Lower leg skin (tissue), 3 donors: ENCODE data around the gene MYO3A.

Source experiments
- POLR2A ChIP-seq, 2 donors: fragments of 450-650 bp; IDR thresholded peaks; one replicate each; pipeline ENCODE4 v1.6.1; 2016 to 2017; ENCODE audit warnings: antibody characterized with exemption in 2 of 2, mild to moderate bottlenecking in 1 of 2, moderate library complexity in 1 of 2
- TF ChIP-seq, protein P1 (sequence below), 3 donors: fragments of 450-650 bp; IDR thresholded peaks; one replicate each; pipeline ENCODE4 v1.5.1; 2016; ENCODE audit warnings: antibody characterized with exemption in 3 of 3, mild to moderate bottlenecking in 3 of 3, moderate library complexity in 2 of 3

DNA sequence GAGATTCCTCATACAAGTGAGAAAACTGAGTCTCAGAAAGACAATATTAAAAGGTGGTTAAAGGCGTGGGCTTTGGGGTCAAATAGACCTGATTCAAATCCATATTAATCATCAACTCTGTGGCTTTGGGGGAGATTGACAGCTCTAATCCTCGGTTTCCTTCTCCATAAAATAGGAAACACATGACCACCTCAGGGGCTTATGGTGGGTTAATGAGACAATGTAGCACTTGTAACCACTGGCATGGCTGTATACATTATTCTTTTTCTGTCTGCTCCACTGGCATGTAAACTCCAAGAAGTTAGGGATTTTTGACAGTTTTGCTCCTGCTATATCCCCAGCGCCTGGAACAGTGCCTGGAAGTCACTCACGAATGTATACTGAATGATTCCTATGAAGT, 161.8 kb downstream of the MYO3A start:
- TF ChIP-seq, protein P1, sequence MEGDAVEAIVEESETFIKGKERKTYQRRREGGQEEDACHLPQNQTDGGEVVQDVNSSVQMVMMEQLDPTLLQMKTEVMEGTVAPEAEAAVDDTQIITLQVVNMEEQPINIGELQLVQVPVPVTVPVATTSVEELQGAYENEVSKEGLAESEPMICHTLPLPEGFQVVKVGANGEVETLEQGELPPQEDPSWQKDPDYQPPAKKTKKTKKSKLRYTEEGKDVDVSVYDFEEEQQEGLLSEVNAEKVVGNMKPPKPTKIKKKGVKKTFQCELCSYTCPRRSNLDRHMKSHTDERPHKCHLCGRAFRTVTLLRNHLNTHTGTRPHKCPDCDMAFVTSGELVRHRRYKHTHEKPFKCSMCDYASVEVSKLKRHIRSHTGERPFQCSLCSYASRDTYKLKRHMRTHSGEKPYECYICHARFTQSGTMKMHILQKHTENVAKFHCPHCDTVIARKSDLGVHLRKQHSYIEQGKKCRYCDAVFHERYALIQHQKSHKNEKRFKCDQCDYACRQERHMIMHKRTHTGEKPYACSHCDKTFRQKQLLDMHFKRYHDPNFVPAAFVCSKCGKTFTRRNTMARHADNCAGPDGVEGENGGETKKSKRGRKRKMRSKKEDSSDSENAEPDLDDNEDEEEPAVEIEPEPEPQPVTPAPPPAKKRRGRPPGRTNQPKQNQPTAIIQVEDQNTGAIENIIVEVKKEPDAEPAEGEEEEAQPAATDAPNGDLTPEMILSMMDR (IDR thresholded peaks at IDR 0.05) = no peak
- no peak for TF ChIP-seq POLR2A (IDR thresholded peaks at IDR 0.05)
